Astrocyte of the spinal cord (primary cell): ENCODE measurements around the gene UBAC2.
"Not testable (repeated sequence)": the region's sequence is repeated elsewhere in the genome, so short reads cannot be mapped to it uniquely, and the experiment has no call there.

Experiments
- DNase-seq: peaks from one replicate; pipeline ENCODE4 v3.0.0; 2011; ENCODE audit warnings: low read depth, low spot score
- H3K4me3 ChIP-seq: 2 replicates; pipeline ENCODE4 v1.5.1; 2011; ENCODE audit warnings: low read depth, mild to moderate bottlenecking, low read length, moderate library complexity
- in situ Hi-C: cut with HindIII; loops from 2 replicates; pipeline ENCODE4 v1.10.0; 2017; ENCODE audit warnings: low sequenced_read_pairs
- TF ChIP-seq, protein P1 (sequence below): IDR thresholded peaks from 2 replicates; pipeline ENCODE4 v1.5.1; 2012; ENCODE audit warnings: low read depth, mild to moderate bottlenecking, low read length, inconsistent platforms

Gene UBAC2

DNA sequence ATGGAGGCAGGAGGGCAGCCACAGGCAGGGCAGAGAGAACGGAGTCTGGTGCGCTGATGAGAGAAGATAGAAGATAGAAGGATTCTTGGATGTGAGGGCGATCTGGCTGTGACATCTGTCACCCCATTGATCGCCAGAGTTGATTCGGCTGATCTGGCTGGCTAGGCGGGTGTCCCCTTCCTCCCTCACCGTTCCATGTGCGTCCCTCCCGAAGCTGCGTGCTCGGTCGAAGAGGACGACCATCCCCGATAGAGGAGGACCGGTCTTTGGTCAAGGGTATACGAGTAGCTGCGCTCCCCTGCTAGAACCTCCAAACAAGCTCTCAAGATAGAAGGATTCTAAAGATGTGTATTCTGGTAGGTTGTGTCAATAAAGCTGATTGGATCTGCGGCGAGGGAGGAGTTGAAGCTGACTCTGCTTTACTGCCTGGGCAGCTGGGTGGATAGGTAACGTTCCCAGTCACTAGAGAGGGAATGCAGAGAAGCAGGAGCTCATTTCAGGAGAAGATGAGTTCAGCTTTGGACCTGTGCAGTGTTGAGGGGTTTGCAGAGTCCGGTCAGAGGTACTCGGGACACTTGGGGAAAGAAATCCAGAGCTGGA lies 5.1 kb downstream of the UBAC2 start:
- DNase-seq, result no peak
- in situ Hi-C loops, result no loop called here
- H3K4me3 ChIP-seq, result no peak overlapping the region
- TF ChIP-seq, protein P1, sequence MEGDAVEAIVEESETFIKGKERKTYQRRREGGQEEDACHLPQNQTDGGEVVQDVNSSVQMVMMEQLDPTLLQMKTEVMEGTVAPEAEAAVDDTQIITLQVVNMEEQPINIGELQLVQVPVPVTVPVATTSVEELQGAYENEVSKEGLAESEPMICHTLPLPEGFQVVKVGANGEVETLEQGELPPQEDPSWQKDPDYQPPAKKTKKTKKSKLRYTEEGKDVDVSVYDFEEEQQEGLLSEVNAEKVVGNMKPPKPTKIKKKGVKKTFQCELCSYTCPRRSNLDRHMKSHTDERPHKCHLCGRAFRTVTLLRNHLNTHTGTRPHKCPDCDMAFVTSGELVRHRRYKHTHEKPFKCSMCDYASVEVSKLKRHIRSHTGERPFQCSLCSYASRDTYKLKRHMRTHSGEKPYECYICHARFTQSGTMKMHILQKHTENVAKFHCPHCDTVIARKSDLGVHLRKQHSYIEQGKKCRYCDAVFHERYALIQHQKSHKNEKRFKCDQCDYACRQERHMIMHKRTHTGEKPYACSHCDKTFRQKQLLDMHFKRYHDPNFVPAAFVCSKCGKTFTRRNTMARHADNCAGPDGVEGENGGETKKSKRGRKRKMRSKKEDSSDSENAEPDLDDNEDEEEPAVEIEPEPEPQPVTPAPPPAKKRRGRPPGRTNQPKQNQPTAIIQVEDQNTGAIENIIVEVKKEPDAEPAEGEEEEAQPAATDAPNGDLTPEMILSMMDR, result no peak

DNA sequence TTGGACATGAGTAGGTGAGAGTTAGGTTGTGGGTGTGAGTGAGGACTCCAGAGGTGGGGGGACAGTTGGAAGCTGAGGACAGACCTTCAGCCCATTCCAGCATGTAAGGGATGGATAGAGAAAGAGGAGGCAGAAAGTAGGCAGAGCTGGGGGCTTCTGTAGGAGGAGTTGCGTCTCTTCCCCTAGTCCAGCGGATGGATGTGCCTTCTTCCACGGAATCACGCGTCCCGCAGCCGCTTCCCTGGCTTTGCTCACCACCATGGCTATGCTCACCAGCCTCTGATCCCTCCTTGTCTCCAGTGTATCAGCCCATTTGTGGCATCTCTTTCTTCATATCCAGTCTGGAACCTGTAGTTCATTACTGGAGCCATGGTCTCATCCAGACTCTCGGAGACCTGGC lies 5.6 kb downstream of the UBAC2 start:
- DNase-seq, result no peak
- in situ Hi-C loops, result no loop called here
- no peak overlapping the region for H3K4me3 ChIP-seq
- TF ChIP-seq, protein P1, result no peak

DNA sequence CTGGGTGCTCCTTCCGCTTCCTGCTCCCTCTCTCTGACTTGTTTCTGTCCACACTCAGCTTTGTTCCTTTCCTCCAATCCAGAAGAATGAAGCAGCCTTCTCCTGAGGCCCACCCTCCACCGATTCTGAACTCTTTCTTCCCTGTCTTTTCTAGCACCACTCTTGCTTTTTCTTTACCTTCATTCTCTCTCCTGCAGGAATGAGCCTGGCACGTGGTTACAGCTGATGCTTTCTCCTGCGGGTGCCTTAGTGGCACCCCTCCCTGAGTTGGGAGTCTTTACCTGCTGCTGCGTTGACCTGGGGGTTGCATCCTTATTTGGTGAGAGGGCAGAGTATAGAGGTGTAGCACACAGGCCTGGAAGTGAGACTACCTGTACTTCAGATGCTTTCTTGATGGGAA lies 6.2 kb downstream of the UBAC2 start:
- in situ Hi-C loops, result no loop called here
- no peak overlapping the region for H3K4me3 ChIP-seq
- DNase-seq, result no peak
- TF ChIP-seq, protein P1, result no peak

DNA sequence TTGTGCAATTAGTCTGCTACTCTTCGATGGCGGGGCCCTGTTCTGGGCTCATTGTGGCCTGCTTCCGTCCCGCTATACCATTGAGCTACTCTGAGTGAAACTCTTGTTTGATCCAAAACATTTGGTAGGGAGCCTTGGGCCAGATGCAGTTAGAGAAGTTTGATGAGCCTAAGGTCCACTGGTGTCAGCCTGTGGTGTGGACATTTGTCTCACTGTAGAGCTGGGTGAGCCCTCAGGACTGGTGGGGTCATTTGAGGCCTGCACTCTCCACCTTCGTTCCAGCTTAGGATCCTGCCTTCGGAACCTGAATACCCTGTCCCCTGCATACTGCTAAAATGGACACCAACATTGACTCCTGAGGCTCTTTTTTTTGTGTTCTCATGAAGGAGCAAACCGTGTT lies 6.9 kb downstream of the UBAC2 start:
- no peak overlapping the region for H3K4me3 ChIP-seq
- no peak for DNase-seq
- TF ChIP-seq, protein P1, result no peak
- in situ Hi-C loops, result no loop called here

DNA sequence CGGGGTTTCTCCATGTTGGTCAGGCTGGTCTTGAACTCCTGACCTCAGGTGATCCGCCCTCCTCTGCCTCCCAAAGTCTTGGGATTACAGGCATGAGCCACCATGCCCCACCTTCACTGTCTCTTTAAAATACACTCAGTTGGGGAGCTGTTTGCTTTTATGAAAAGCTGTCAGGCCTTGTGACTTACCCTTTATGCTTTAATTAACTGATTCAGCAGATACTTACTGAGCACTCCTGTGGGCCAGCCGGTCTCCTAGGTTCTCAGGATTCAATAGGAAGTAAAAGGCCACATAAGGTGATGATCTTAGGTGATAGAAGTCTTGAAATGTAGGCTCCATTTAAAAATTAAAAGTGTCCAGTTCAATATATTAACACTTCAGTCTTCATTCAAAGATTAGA lies 7.5 kb downstream of the UBAC2 start:
- no peak for DNase-seq
- no peak overlapping the region for H3K4me3 ChIP-seq
- TF ChIP-seq, protein P1, result no peak
- in situ Hi-C loops, result no loop called here

DNA sequence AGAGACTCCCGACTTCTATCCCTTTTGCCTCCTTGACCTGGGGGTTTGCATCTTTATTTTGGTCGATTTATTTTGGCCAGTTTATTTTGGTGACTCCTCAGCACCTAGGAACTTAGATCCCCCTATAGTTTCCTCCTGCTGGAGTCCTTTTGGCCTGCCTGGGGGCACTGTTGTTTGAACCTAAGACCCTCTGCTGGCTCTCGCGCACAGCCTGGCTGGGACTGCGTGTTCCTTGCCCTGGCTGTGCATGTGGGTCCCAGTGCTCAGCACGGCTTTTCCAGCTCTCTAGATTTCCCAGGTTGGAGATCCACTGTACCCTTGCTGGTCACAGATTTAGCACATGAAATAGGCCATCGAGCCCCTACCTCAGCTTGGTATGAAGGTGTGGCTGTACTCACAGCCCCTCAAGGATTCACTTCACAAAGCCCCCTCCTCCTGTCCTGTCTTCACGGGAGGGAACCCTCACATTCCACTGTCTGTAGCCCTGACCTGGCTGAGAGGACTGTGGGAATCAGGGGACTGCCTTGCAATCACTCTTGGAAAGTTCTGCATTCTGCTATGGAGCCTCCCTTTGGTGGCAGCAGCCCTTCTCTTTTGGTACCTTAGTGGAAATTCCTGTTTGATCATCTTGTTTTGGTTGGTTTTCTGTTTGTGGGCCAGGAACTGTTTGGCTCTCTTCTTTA lies 8.3 kb downstream of the UBAC2 start:
- no peak overlapping the region for H3K4me3 ChIP-seq
- DNase-seq, result no peak
- in situ Hi-C loops, result no loop called here
- TF ChIP-seq, protein P1, result no peak

DNA sequence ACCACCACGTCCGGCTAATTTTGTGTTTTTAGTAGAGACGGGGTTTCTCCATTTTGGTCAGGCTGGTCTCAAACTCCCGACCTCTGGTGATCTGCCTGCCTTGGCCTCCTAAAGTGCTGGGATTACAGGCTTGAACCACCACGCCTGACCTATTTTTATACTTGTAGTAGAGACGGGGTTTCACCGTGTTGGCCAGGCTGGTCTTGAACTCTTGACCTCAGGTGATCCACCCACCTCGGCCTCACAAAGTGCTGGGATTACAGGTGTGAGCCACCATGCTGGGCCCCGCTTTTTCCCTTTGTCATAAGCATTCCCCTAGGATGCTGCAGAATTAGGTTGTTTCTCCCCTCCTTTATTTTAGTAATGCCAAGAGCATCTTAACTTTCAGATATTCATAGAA lies 10.0 kb downstream of the UBAC2 start:
- in situ Hi-C loops, result not testable (repeated sequence)

More for the DNA sequence above, 10.0 kb downstream of the UBAC2 start:
- not testable (repeated sequence) for DNase-seq, H3K4me3 ChIP-seq
